ENCODE data around the gene SDK1. TPM values are rescaled to one million over a fixed set of nuclear protein-coding genes. Genes with fewer than 3 reads are reported as not detected.

The SDK1 gene
- total and polyA plus RNA-seq, 2 of the 8 experiments (the other 6 are each of a cell fraction or from before 2014, with no cell fraction given), result 3.3 to 7.2 TPM

- Histone ChIP-seq H3K4me3 (ENCODE audit: extremely low read depth in 1 of 4, insufficient read depth in 2 of 4, low read depth in 3 of 4, low read length in 4 of 4) (no peak overlapping the region), H2BK5ac (ENCODE audit: low read depth, low read length) (no peak overlapping the region), H3K27ac (ENCODE audit: low read depth, low read length) (no peak overlapping the region), H3K36me3 (ENCODE audit: control insufficient read depth in 2 of 4, insufficient read depth in 4 of 4, low read length in 3 of 4) (no peaks in the 10 kb centered on the region), H3K23ac (ENCODE audit: insufficient read length) (no peak overlapping the region), H2AFZ (ENCODE audit: low read length) (no peak overlapping the region), H3K14ac (ENCODE audit: insufficient read length) (no peak overlapping the region), H3K56ac (replicated peaks; ENCODE audit: insufficient read length, low read depth, low read length) (no peak overlapping the region), H3K4me1 (replicated peaks in 1 of 4; ENCODE audit: control insufficient read depth in 3 of 4, insufficient read depth in 4 of 4, low read length in 3 of 4) (peaks cover 2 to 36% (median 10%) of the 10 kb centered on the region in 4 experiments), H3K18ac (ENCODE audit: extremely low read depth, low read length) (no peak overlapping the region), H2BK12ac (ENCODE audit: low read depth, low read length) (no peak overlapping the region), H4K20me1 (replicated peaks in 1 of 2; ENCODE audit: control insufficient read depth in 1 of 2, insufficient read depth in 2 of 2, low read length in 2 of 2) (no peaks in the 10 kb centered on the region), H4K91ac (replicated peaks; ENCODE audit: insufficient read length, low read length) (no peak overlapping the region), H3K9ac (replicated peaks in 1 of 4; ENCODE audit: extremely low read depth in 1 of 4, low read depth in 3 of 4, low read length in 3 of 4) (no peak overlapping the region), H4K5ac (ENCODE audit: insufficient read length, low read depth, low read length) (no peak overlapping the region), H2BK20ac (ENCODE audit: low read length) (no peak overlapping the region), H3K4ac (replicated peaks; ENCODE audit: insufficient read length, low read depth, low read length) (no peak overlapping the region), H4K8ac (ENCODE audit: extremely low read depth, insufficient read depth, low read length) (no peak overlapping the region), H3K27me3 (replicated peaks in 1 of 4; ENCODE audit: control insufficient read depth in 3 of 4, extremely low read depth in 1 of 4, insufficient read depth in 3 of 4, low read length in 3 of 4) (no peaks in the 10 kb centered on the region), H3K79me2 (ENCODE audit: control insufficient read depth in 1 of 2, insufficient read depth in 2 of 2, low read length in 2 of 2) (no peaks in the 10 kb centered on the region), H2BK15ac (ENCODE audit: low read length) (no peak overlapping the region), H3K9me3 (ENCODE audit: insufficient read depth in 2 of 2, low read depth in 1 of 2, low read length in 1 of 2) (no peaks in the 10 kb centered on the region), H2BK120ac (replicated peaks; ENCODE audit: low read depth, low read length) (no peak overlapping the region), H2AK5ac (ENCODE audit: low read depth, low read length) (no peak overlapping the region), H3K79me1 (ENCODE audit: low read depth, low read length) (no peaks in the 10 kb centered on the region), H3K4me2 (ENCODE audit: insufficient read depth in 1 of 2, low read depth in 2 of 2, low read length in 2 of 2) (no peak overlapping the region), H3K23me2 (ENCODE audit: low read depth, low read length) (no peaks in the 10 kb centered on the region)
- DNase-seq (ENCODE audit: low read depth in 1 of 2, low spot score in 2 of 2) (no peak), FAIRE-seq (no peak)
- 91% methylated on average over 14 of the region's 14 CpGs; no CpG with 5 or more reads in 1 of the 2 experiments for WGBS, 2 experiments (ENCODE audit: extremely low coverage in 1 of 2, insufficient coverage in 1 of 2, insufficient read length in 1 of 2, insufficient replicate concordance in 2 of 2, low coverage in 1 of 2, low lambda C conversion rate in 2 of 2, missing lambda C conversion rate in 1 of 2)
- ChIA-PET CTCF (ENCODE audit: partially characterized antibody) (interaction anchor here (0.8 to 1.1 kb wide), 2 partner anchors 27 to 215 kb away, joined by 3 read pairs; no protein-coding TSS in a partner anchor), POLR2A (ENCODE audit: partially characterized antibody) (no interaction called here)
- TF ChIP-seq ATF2 (IDR thresholded peaks at IDR 0.05; ENCODE audit: low read length) (no peak), GTF2F1 (IDR thresholded peaks at IDR 0.05; ENCODE audit: borderline replicate concordance, low read depth, low read length) (no peak), CBX8 (IDR thresholded peaks at IDR 0.05; ENCODE audit: borderline replicate concordance, low read depth, low read length) (no peak), BACH1 (IDR thresholded peaks at IDR 0.05; ENCODE audit: low read length) (no peak), SP2 (IDR thresholded peaks at IDR 0.05; ENCODE audit: low read length) (no peak), SIN3A (conservative IDR thresholded peaks at IDR 0.05 in 1 of 2, IDR thresholded peaks at IDR 0.05 in 1 of 2; ENCODE audit: low read depth in 1 of 2, low read length in 2 of 2) (no peak), KDM5A (IDR thresholded peaks at IDR 0.05; ENCODE audit: low read length) (no peak), ASH2L (IDR thresholded peaks at IDR 0.05; ENCODE audit: low read length) (no peak), EP300 (IDR thresholded peaks at IDR 0.05; ENCODE audit: borderline replicate concordance in 1 of 2, low read depth in 2 of 2, low read length in 2 of 2) (no peak), RFX5 (IDR thresholded peaks at IDR 0.05; ENCODE audit: borderline replicate concordance, low read depth, low read length) (no peak)
These were observed 831.2 kb downstream of the SDK1 start for GRCh38 chr7:4132221-4132620.
